IMR-90 (cell line): ENCODE measurements around the gene RPS27A. TPM values are rescaled to one million over a fixed set of nuclear protein-coding genes. Genes with fewer than 3 reads are reported as not detected.
A peak's percentile ranks its signal among the peaks of the same experiment; 100 is the strongest.

ENCODE experiments used
- ATAC-seq: fragments of 200-7000 bp; cut with Tn5 transposase; 2 replicates; pipeline ENCODE4 v1.9.1; 2020; ENCODE audit warnings: low read depth, mild to moderate bottlenecking, moderate library complexity
- BruUV-seq: library from RNA; stranded (reverse); fragments of 400-500 nt; replicated peaks from 2 replicates; lab custom pipeline; 2021; lab: Mats Ljungman, UMichigan
- CTCF ChIA-PET: fragments of 300-600 bp; formaldehyde crosslinking; extraction: SDS; loops from one replicate; lab custom pipeline; 2021; ENCODE audit warnings: antibody characterized with exemption; lab: Yijun Ruan, JAX
- POLR2A ChIA-PET: fragments of 300-600 bp; sonication (Branson Sonifier 250); formaldehyde crosslinking; loops from one replicate; lab custom pipeline; 2022; ENCODE audit warnings: antibody characterized with exemption; ENCODE audit not compliant: unreplicated experiment; lab: Charles Lee
- DNase-seq: peaks from one replicate; pipeline ENCODE4 v3.0.0; 2013
- H2AFZ ChIP-seq: replicated peaks from 2 replicates; pipeline ENCODE3; 2013; ENCODE audit warnings: low read length, mild to moderate bottlenecking; ENCODE audit not compliant: poor library complexity
- H2AK5ac ChIP-seq: 2 replicates; pipeline ENCODE4 v1.6.1; 2013; ENCODE audit warnings: low read depth, low read length, inconsistent platforms
- H2AK9ac ChIP-seq: replicated peaks from 2 replicates; pipeline ENCODE3; 2013; ENCODE audit warnings: mild to moderate bottlenecking, low read depth, low read length, moderate library complexity; ENCODE audit not compliant: poor library complexity
- H2BK120ac ChIP-seq: 2 replicates; pipeline ENCODE4 v1.6.1; 2013; ENCODE audit warnings: low read depth, low read length, inconsistent platforms
- H2BK15ac ChIP-seq: 3 replicates; pipeline ENCODE4 v1.6.1; 2013; ENCODE audit warnings: low read depth, low read length, inconsistent platforms
- H2BK20ac ChIP-seq: 2 replicates; pipeline ENCODE4 v1.6.1; 2013; ENCODE audit warnings: low read depth, mild to moderate bottlenecking, inconsistent platforms, low read length, moderate library complexity
- H2BK5ac ChIP-seq: 2 replicates; pipeline ENCODE4 v1.6.1; 2013; ENCODE audit warnings: mild to moderate bottlenecking, low read depth, low read length, inconsistent platforms; ENCODE audit not compliant: poor library complexity, severe bottlenecking
- H3K14ac ChIP-seq: replicated peaks from 2 replicates; pipeline ENCODE4 v1.6.1; 2013; ENCODE audit warnings: low read depth, low read length, inconsistent platforms
- H3K18ac ChIP-seq: 2 replicates; pipeline ENCODE4 v1.6.1; 2013; ENCODE audit warnings: low read depth, low read length, control low read depth
- H3K23ac ChIP-seq: 2 replicates; pipeline ENCODE4 v1.6.1; 2013; ENCODE audit warnings: low read depth, low read length, inconsistent platforms
- H3K27ac ChIP-seq: 2 replicates; pipeline ENCODE4 v1.5.1; 2013; ENCODE audit warnings: mild to moderate bottlenecking, control low read depth, low read length; ENCODE audit not compliant: insufficient read depth
- H3K27me3 ChIP-seq: 2 replicates; pipeline ENCODE4 v1.6.1; 2013; ENCODE audit warnings: low read length; ENCODE audit not compliant: control insufficient read depth, insufficient read depth
- H3K36me3 ChIP-seq: 2 replicates; pipeline ENCODE4 v1.6.1; 2013; ENCODE audit warnings: low read length, mixed read lengths; ENCODE audit not compliant: control insufficient read depth, insufficient read depth
- H3K4ac ChIP-seq: 2 replicates; pipeline ENCODE4 v1.6.1; 2013; ENCODE audit warnings: low read depth, low read length, inconsistent platforms
- H3K4me1 ChIP-seq: 2 replicates; pipeline ENCODE4 v1.6.1; 2013; ENCODE audit warnings: low read length, mixed read lengths; ENCODE audit not compliant: control insufficient read depth, insufficient read depth
- H3K4me2 ChIP-seq: 2 replicates; pipeline ENCODE4 v1.6.1; 2013; ENCODE audit warnings: low read depth, mild to moderate bottlenecking, control low read depth, low read length, moderate library complexity
- H3K4me3 ChIP-seq: 2 replicates; pipeline ENCODE4 v1.5.1; 2013; ENCODE audit warnings: low read depth, mild to moderate bottlenecking, control low read depth, low read length, moderate library complexity; ENCODE audit not compliant: insufficient read depth
- H3K56ac ChIP-seq: 2 replicates; pipeline ENCODE4 v1.6.1; 2013; ENCODE audit warnings: low read length, inconsistent platforms; ENCODE audit not compliant: insufficient read depth; ENCODE audit errors: extremely low read depth
- H3K79me1 ChIP-seq, 2 experiments: 2 replicates each; pipeline ENCODE4 v1.6.1; 2013; ENCODE audit warnings: low read length in 2 of 2, inconsistent platforms in 1 of 2, low read depth in 1 of 2
- H3K9ac ChIP-seq: 2 replicates; pipeline ENCODE4 v1.6.1; 2013; ENCODE audit warnings: low read depth, low read length, control low read depth
- H3K9me1 ChIP-seq: 2 replicates; pipeline ENCODE4 v1.6.1; 2013; ENCODE audit warnings: low read length, inconsistent platforms; ENCODE audit not compliant: insufficient read depth
- H3K9me3 ChIP-seq: 2 replicates; pipeline ENCODE4 v1.6.1; 2013; ENCODE audit warnings: low read length; ENCODE audit not compliant: control insufficient read depth, insufficient read depth
- H4K20me1 ChIP-seq: 2 replicates; pipeline ENCODE4 v1.6.1; 2013; ENCODE audit warnings: low read length, inconsistent platforms; ENCODE audit not compliant: insufficient read depth
- H4K5ac ChIP-seq: 2 replicates; pipeline ENCODE4 v1.6.1; 2013; ENCODE audit warnings: mild to moderate bottlenecking, low read depth, low read length, control low read depth
- H4K8ac ChIP-seq, 2 experiments: 2 replicates each; pipeline ENCODE4 v1.6.1; 2013; ENCODE audit warnings: low read depth in 2 of 2, low read length in 2 of 2, control low read depth in 1 of 2, inconsistent platforms in 1 of 2
- H4K91ac ChIP-seq: 2 replicates; pipeline ENCODE4 v1.6.1; 2013; ENCODE audit warnings: low read depth, low read length, inconsistent platforms; ENCODE audit not compliant: insufficient read depth
- CEBPB ChIP-seq: IDR thresholded peaks from 2 replicates; pipeline ENCODE4 v1.6.1; 2012; ENCODE audit warnings: low read depth, low read length, improper control_type of control experiment
- CHD1 ChIP-seq: IDR thresholded peaks from 2 replicates; pipeline ENCODE4 v1.6.1; 2012; ENCODE audit warnings: low read depth, low read length, improper control_type of control experiment
- NFE2L2 ChIP-seq: fragments of 150-350 bp; IDR thresholded peaks from 2 replicates; pipeline ENCODE4 v1.6.1; 2016; ENCODE audit warnings: low read depth, mild to moderate bottlenecking, low read length
- RCOR1 ChIP-seq: IDR thresholded peaks from 2 replicates; pipeline ENCODE4 v1.6.1; 2012; ENCODE audit warnings: mild to moderate bottlenecking, low read length, improper control_type of control experiment; ENCODE audit not compliant: insufficient replicate concordance
- WGBS, 2 experiments: methylation state at CpG; one replicate each; pipeline versions ENCODE4 v1.1.5 to v1.1.7; 2013; ENCODE audit warnings: missing lambda C conversion rate in 2 of 2; ENCODE audit not compliant: insufficient read length in 1 of 2; ENCODE audit errors: extremely low coverage in 2 of 2; 5-methylcytosine and 5-hydroxymethylcytosine counted together
- dilution Hi-C: fragments of 300-500 bp; cut with HindIII; formaldehyde crosslinking; loops from one replicate; pipeline ENCODE4 v1.14.3; 2018; ENCODE audit warnings: low sequenced_read_pairs; ENCODE audit not compliant: unreplicated experiment
- in situ Hi-C: fragments of 300-500 bp; cut with MboI; formaldehyde crosslinking; loops from 3 replicates; pipeline ENCODE4 v1.14.3; 2019; ENCODE audit warnings: low sequenced_read_pairs, inconsistent platforms, mixed read lengths
- intact Hi-C: fragments of 100-400 bp; cut with micrococcal nuclease; formaldehyde crosslinking; loops from 2 replicates; pipeline ENCODE4 v1.10.0; 2022
- polyA plus RNA-seq, 3 experiments: library from polyadenylated mRNA; depleted of rRNA; stranded (reverse); fragments of >200 nt; gene quantifications; 2 replicates each; pipeline ENCODE4 v1.2.3, GENCODE V29; 2012; ENCODE audit warnings: low replicate concordance in 1 of 3
- total RNA-seq: library from RNA; depleted of rRNA; stranded (reverse); fragments of >200 nt; gene quantifications from 2 replicates; pipeline ENCODE4 v1.2.3, GENCODE V29; 2012

RPS27A gene
- total and polyA plus RNA-seq, 2 of the 4 experiments (the other 2 are of a cell fraction): 496 to 1,421 TPM

GRCh38 chr2:55268288-55268906, 35.9 kb downstream of the RPS27A start:
- H3K4me3 ChIP-seq: peak overlapping the region; percentile 74
- ChIA-PET CTCF (no interaction called here), POLR2A (no interaction called here)
- peak overlapping the region; percentile 77 for H4K91ac ChIP-seq
- no peak for TF ChIP-seq RCOR1
- no peak for TF ChIP-seq CHD1
- no peak for TF ChIP-seq CEBPB
- no peak for TF ChIP-seq NFE2L2
- H2AK9ac ChIP-seq: no peak overlapping the region
- in situ Hi-C loops (no loop called here), dilution Hi-C loops (no loop called here), intact Hi-C loops (no loop called here)
- H4K20me1 ChIP-seq: no peaks in the 10 kb centered on the region
- H2BK20ac ChIP-seq: no peak overlapping the region
- H2AK5ac ChIP-seq: peak overlapping the region; percentile 81
- WGBS, 2 experiments: 13% methylated on average over 11 of the region's 13 CpGs; no CpG with 5 or more reads in 1 of the 2 experiments
- DNase-seq (no peak), ATAC-seq (no peak)
- H2BK15ac ChIP-seq: no peak overlapping the region
- no peaks in the 10 kb centered on the region for H3K27me3 ChIP-seq
- peaks cover 6% of the 10 kb centered on the region for H3K36me3 ChIP-seq
- peak overlapping the region; percentile 96 to 98 for H4K8ac ChIP-seq
- peak overlapping the region; percentile 80 for H2BK5ac ChIP-seq
- H3K56ac ChIP-seq: peak overlapping the region; percentile 91
- H2BK120ac ChIP-seq: no peak overlapping the region
- H3K23ac ChIP-seq: peak overlapping the region; percentile 73; the same call in 1 of the 2 replicates
- H3K27ac ChIP-seq: peak overlapping the region; percentile 85
- no peaks in the 10 kb centered on the region for H3K9me1 ChIP-seq
- no peak overlapping the region for H3K18ac ChIP-seq
- H3K4ac ChIP-seq: peak overlapping the region; percentile 94
- TSS peak; percentile 89 for BruUV-seq
- peaks cover 8 to 14% of the 10 kb centered on the region in 2 experiments; a peak in 2 of 4 replicates for H3K79me1 ChIP-seq
- no peaks in the 10 kb centered on the region for H3K9me3 ChIP-seq
- H3K4me1 ChIP-seq: no peaks in the 10 kb centered on the region; the same call in 1 of the 2 replicates
- H3K14ac ChIP-seq: peak overlapping the region; percentile 98
- H3K4me2 ChIP-seq: peak overlapping the region; percentile 96
- H3K9ac ChIP-seq: peak overlapping the region; percentile 97
- H4K5ac ChIP-seq: peak overlapping the region; percentile 96
- H2AFZ ChIP-seq: peak overlapping the region; percentile 97
